Activated naive CD8-positive, alpha-beta T cell (primary cell): ENCODE data around the gene RPLP1.

ENCODE experiments used
- H3K27ac Mint-ChIP-seq: one replicate; pipeline ENCODE4 v1.8.0; 2021; ENCODE audit warnings: mixed read lengths
- H3K27me3 Mint-ChIP-seq: one replicate; pipeline ENCODE4 v1.8.0; 2021; ENCODE audit warnings: mixed read lengths
- H3K36me3 Mint-ChIP-seq: one replicate; pipeline ENCODE4 v1.8.0; 2021; ENCODE audit warnings: mixed read lengths
- H3K4me1 Mint-ChIP-seq: one replicate; pipeline ENCODE4 v1.8.0; 2021; ENCODE audit warnings: low read depth, mixed read lengths
- H3K4me3 Mint-ChIP-seq: one replicate; pipeline ENCODE4 v1.8.0; 2021; ENCODE audit warnings: mild to moderate bottlenecking, mixed read lengths
- H3K9me3 Mint-ChIP-seq: one replicate; pipeline ENCODE4 v1.8.0; 2021; ENCODE audit warnings: low read depth, mixed read lengths

The RPLP1 gene

GRCh38 chr15:69472562-69472961 is 19.9 kb downstream of the RPLP1 start:
- H3K27me3 Mint-ChIP-seq = peaks cover 4% of the 10 kb centered on the region
- H3K4me3 Mint-ChIP-seq = no peak overlapping the region
- no peak overlapping the region for H3K27ac Mint-ChIP-seq
- no peaks in the 10 kb centered on the region for H3K9me3 Mint-ChIP-seq
- peaks cover 22% of the 10 kb centered on the region for H3K4me1 Mint-ChIP-seq
- no peaks in the 10 kb centered on the region for H3K36me3 Mint-ChIP-seq

- Mint-ChIP-seq H3K9me3 (no peaks in the 10 kb centered on the region), H3K27me3 (peaks cover 4% of the 10 kb centered on the region), H3K36me3 (no peaks in the 10 kb centered on the region), H3K4me3 (no peak overlapping the region), H3K27ac (no peak overlapping the region), H3K4me1 (peaks cover 5% of the 10 kb centered on the region)
Observed at GRCh38 chr15:69474291-69474690, 21.7 kb downstream of the RPLP1 start.

- H3K9me3 Mint-ChIP-seq = peaks cover 4% of the 10 kb centered on the region
- peaks cover 7% of the 10 kb centered on the region for H3K36me3 Mint-ChIP-seq
- H3K27me3 Mint-ChIP-seq = peaks cover 6% of the 10 kb centered on the region
- no peak overlapping the region for H3K4me3 Mint-ChIP-seq
- peaks cover 2% of the 10 kb centered on the region for H3K4me1 Mint-ChIP-seq
- no peak overlapping the region for H3K27ac Mint-ChIP-seq
Observed at GRCh38 chr15:69474846-69475455, 22.3 kb downstream of the RPLP1 start.

GRCh38 chr15:69475769-69476358 is 23.2 kb downstream of the RPLP1 start:
- Mint-ChIP-seq H3K27ac (no peak overlapping the region), H3K27me3 (peaks cover 6% of the 10 kb centered on the region)

DNA sequence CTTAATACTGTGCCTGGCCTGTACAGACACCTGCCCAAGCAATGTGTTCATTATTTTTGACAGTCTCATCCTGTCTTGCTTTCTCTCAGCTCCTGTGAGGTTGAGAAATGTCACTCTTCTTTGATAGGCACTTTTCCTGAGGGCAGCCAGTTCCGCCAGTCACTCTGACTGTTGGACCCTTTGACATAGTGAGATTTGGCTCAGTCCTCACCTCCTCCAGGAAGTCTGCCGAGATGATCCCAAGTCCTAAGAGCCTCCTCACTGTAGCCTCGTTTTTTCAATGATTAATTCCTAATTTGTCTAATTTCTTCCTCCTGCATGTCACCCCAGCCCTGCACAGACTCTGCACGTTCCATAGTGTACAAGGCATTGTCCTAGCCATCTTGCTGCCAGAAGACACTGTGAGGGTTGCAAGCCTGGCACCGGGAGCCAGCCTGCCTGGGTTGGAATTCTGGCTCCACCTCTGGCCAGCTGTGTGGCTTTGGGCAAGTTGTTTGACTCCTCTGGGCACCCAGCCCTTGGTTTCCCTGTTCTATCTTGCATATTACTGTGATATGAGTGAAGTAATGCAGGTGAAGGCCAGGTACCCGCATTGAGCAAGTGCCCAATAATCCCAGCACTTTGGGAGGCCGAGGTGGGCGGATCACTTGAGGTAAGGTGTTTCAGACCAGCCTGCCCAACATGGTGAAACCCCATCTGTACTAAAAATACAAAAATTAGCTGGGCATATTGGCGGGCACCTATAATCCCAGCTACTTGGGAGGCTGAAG is 24.3 kb downstream of the RPLP1 start:
- H3K9me3 Mint-ChIP-seq = peaks cover 9% of the 10 kb centered on the region

More at GRCh38 chr15:69475769-69476358, 23.2 kb downstream of the RPLP1 start:
- Mint-ChIP-seq H3K36me3 (peaks cover 10% of the 10 kb centered on the region), H3K4me1 (peaks cover 2% of the 10 kb centered on the region), H3K4me3 (no peak overlapping the region), H3K9me3 (peaks cover 9% of the 10 kb centered on the region)

GRCh38 chr15:69478259-69478781 is 25.7 kb downstream of the RPLP1 start:
- Mint-ChIP-seq H3K4me1 (no peaks in the 10 kb centered on the region), H3K9me3 (peaks cover 9% of the 10 kb centered on the region), H3K36me3 (peaks cover 10% of the 10 kb centered on the region), H3K27ac (no peak overlapping the region), H3K27me3 (peaks cover 6% of the 10 kb centered on the region), H3K4me3 (no peak overlapping the region)

More for the DNA sequence above, 24.3 kb downstream of the RPLP1 start:
- Mint-ChIP-seq H3K4me3 (no peak overlapping the region), H3K27me3 (peaks cover 6% of the 10 kb centered on the region), H3K4me1 (no peaks in the 10 kb centered on the region), H3K36me3 (peaks cover 10% of the 10 kb centered on the region), H3K27ac (no peak overlapping the region)

- Mint-ChIP-seq H3K4me1 (no peaks in the 10 kb centered on the region), H3K36me3 (peaks cover 10% of the 10 kb centered on the region), H3K27ac (no peak overlapping the region), H3K27me3 (peaks cover 6% of the 10 kb centered on the region), H3K4me3 (no peak overlapping the region), H3K9me3 (peaks cover 9% of the 10 kb centered on the region)
Observed at GRCh38 chr15:69479081-69479480, 26.5 kb downstream of the RPLP1 start.

DNA sequence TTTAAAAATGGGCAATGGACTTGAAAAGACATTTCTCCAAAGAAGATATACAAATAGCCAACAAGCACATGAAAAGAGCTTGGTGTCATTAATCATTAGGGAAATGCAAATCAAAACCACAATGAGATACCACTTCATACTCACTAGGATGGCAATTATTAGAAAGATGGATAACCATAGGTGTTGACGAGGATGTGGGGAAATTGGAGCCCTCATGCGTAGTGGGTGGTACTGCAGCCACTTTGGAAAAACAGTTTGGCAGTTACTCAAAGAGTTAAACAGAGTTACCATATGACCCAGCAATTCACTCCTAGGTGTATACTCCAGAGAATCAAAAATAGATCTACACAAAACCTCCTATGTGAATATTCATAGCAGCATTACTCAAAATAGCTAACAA is 27.4 kb downstream of the RPLP1 start:
- H3K9me3 Mint-ChIP-seq = peaks cover 9% of the 10 kb centered on the region
- peaks cover 10% of the 10 kb centered on the region for H3K36me3 Mint-ChIP-seq
- peaks cover 6% of the 10 kb centered on the region for H3K27me3 Mint-ChIP-seq
- H3K4me1 Mint-ChIP-seq = no peaks in the 10 kb centered on the region
- no peak overlapping the region for H3K27ac Mint-ChIP-seq
- H3K4me3 Mint-ChIP-seq = no peak overlapping the region

DNA sequence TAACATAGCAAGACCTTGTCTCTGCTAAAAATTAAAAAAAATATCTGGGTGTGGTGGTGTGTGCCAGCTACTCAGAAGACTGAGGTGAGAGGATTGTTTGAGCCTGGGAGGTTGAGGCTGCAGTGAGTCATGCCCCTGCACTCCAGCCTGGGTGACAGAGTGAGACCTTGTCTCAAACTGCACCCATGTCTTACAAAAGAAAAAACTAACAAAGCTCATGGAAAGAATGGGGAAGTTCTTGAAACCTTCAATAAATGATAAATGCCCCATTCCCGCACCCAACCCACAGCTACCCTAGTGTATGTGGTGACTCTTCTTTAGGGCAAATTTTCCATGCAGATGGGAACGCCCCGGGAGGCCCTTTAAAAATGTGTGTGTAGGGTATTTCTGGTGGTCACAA is 28.3 kb downstream of the RPLP1 start:
- peaks cover 9% of the 10 kb centered on the region for H3K9me3 Mint-ChIP-seq
- peaks cover 10% of the 10 kb centered on the region for H3K36me3 Mint-ChIP-seq
- no peak overlapping the region for H3K27ac Mint-ChIP-seq
- H3K4me3 Mint-ChIP-seq = no peak overlapping the region
- peaks cover 6% of the 10 kb centered on the region for H3K27me3 Mint-ChIP-seq
- H3K4me1 Mint-ChIP-seq = no peaks in the 10 kb centered on the region

DNA sequence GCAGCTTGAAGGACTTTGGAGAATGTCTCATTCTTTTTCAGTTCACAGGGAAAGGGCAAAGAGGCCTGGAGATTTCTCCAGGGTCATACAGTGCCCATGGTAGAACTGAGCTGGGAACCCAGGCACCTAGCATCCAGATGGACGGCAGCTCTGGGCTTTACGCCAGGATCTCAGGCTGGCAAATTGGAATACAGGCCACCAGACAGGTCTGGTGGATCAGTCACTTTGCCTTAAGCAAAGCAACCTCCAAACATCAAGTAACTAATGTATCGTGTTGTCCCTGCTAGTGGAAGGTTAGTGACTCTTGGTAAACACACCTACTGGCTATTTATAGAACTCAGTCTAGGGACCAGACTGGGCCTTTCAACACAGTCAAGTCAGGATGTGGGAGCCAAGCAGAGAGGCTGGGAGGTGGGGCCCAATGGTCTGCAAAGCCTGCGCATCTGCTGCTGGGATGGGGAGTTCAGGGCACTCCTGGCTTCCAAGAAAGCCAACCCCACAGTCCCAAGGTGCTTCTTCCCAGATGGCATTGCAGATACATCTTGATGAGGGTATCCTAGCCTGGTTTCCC is 30.2 kb downstream of the RPLP1 start:
- Mint-ChIP-seq H3K36me3 (peaks cover 10% of the 10 kb centered on the region), H3K4me1 (no peaks in the 10 kb centered on the region), H3K27ac (no peak overlapping the region), H3K27me3 (peaks cover 2% of the 10 kb centered on the region), H3K9me3 (peaks cover 9% of the 10 kb centered on the region), H3K4me3 (no peak overlapping the region)

DNA sequence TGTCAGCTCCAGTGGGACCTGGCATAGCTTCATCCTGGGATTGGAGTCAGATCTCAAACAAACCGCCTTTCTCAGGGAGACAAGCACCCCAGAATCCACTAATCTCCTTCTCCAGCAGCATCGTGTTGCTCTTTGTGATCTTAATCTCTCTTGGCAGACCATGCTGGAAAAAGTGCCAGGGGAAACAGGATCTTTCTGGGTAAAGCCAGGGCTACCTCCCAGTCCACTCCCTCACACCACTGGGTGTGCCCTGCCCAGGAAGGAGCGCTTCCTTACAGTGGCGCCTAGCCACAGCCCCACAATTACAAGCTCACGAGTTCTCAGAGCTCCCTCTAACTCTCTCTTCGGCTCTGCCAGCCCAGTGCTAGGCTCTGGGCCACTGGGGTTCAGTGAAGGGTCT is 32.2 kb downstream of the RPLP1 start:
- peaks cover 5% of the 10 kb centered on the region for H3K9me3 Mint-ChIP-seq

GRCh38 chr15:69486481-69487110 is 34.0 kb downstream of the RPLP1 start:
- Mint-ChIP-seq H3K27me3 (no peaks in the 10 kb centered on the region), H3K4me3 (no peak overlapping the region), H3K9me3 (peaks cover under 1% of the 10 kb centered on the region), H3K36me3 (peaks cover under 1% of the 10 kb centered on the region), H3K27ac (no peak overlapping the region), H3K4me1 (no peaks in the 10 kb centered on the region)

More for the DNA sequence above, 32.2 kb downstream of the RPLP1 start:
- no peak overlapping the region for H3K4me3 Mint-ChIP-seq
- no peaks in the 10 kb centered on the region for H3K27me3 Mint-ChIP-seq
- H3K36me3 Mint-ChIP-seq = peaks cover 5% of the 10 kb centered on the region
- no peak overlapping the region for H3K27ac Mint-ChIP-seq
- no peaks in the 10 kb centered on the region for H3K4me1 Mint-ChIP-seq

- H3K27me3 Mint-ChIP-seq = no peaks in the 10 kb centered on the region
- H3K4me1 Mint-ChIP-seq = no peaks in the 10 kb centered on the region
- no peak overlapping the region for H3K4me3 Mint-ChIP-seq
- H3K27ac Mint-ChIP-seq = no peak overlapping the region
- peaks cover 2% of the 10 kb centered on the region for H3K36me3 Mint-ChIP-seq
- H3K9me3 Mint-ChIP-seq = peaks cover 5% of the 10 kb centered on the region
Observed at GRCh38 chr15:69489073-69489571, 36.5 kb downstream of the RPLP1 start.

GRCh38 chr15:69490356-69491037 is 37.9 kb downstream of the RPLP1 start:
- no peaks in the 10 kb centered on the region for H3K27me3 Mint-ChIP-seq
- no peak overlapping the region for H3K4me3 Mint-ChIP-seq
- H3K27ac Mint-ChIP-seq = no peak overlapping the region
- H3K4me1 Mint-ChIP-seq = no peaks in the 10 kb centered on the region
- H3K9me3 Mint-ChIP-seq = peaks cover 5% of the 10 kb centered on the region
- H3K36me3 Mint-ChIP-seq = peaks cover 2% of the 10 kb centered on the region
